Fibroblast of villous mesenchyme (primary cell): Measurements from ENCODE around the gene BUD31. TPM values are rescaled to one million over a fixed set of nuclear protein-coding genes. Genes with fewer than 3 reads are reported as not detected.

ENCODE experiments used
- DNase-seq: peaks from one replicate; pipeline ENCODE4 v3.0.0-alpha.2; 2010; ENCODE audit warnings: low read depth
- H3K4me3 ChIP-seq: 2 replicates; pipeline ENCODE4 v1.5.1; 2011; ENCODE audit warnings: low read depth, mild to moderate bottlenecking, low read length
- CTCF ChIP-seq: IDR thresholded peaks from 2 replicates; pipeline ENCODE4 v1.5.1; 2012; ENCODE audit warnings: low read depth, mild to moderate bottlenecking, low read length; ENCODE audit not compliant: insufficient read depth
- total RNA-seq: library from RNA; depleted of rRNA; stranded (reverse); fragments of >200 nt; gene quantifications from 2 replicates; pipeline ENCODE4 v1.2.3, GENCODE V29; 2012

The BUD31 gene
- total RNA-seq, 1 donor, result 101 TPM

- no peak for TF ChIP-seq CTCF
- H3K4me3 ChIP-seq, result no peak overlapping the region
- no peak for DNase-seq
These were observed 14.6 kb upstream of the BUD31 start for GRCh38 chr7:99394188-99394502.

GRCh38 chr7:99395616-99396327, 13.0 kb upstream of the BUD31 start:
- H3K4me3 ChIP-seq, result no peak overlapping the region
- no peak for DNase-seq
- no peak for TF ChIP-seq CTCF

GRCh38 chr7:99396418-99397296, 12.1 kb upstream of the BUD31 start:
- TF ChIP-seq CTCF, result no peak
- no peak overlapping the region for H3K4me3 ChIP-seq
- DNase-seq, result no peak

GRCh38 chr7:99397297-99397983, 11.3 kb upstream of the BUD31 start:
- DNase-seq, result no peak
- H3K4me3 ChIP-seq, result no peak overlapping the region
- no peak for TF ChIP-seq CTCF

GRCh38 chr7:99398891-99399445, 9.8 kb upstream of the BUD31 start:
- DNase-seq, result no peak
- H3K4me3 ChIP-seq, result no peak overlapping the region
- no peak for TF ChIP-seq CTCF

GRCh38 chr7:99399597-99399996, 9.2 kb upstream of the BUD31 start:
- H3K4me3 ChIP-seq, result no peak overlapping the region
- no peak for TF ChIP-seq CTCF
- no peak for DNase-seq
